SK-N-SH (cell line): Measurements from ENCODE around the gene ANKRD11. TPM values are rescaled to one million over a fixed set of nuclear protein-coding genes. Genes with fewer than 3 reads are reported as not detected.

Experiments
- CTCF ChIA-PET: fragments of 300-600, 350-600 bp; formaldehyde crosslinking; extraction: SDS; loops from one replicate; lab custom pipeline; 2021; lab: Yijun Ruan, JAX
- POLR2A ChIA-PET: fragments of 350-600 bp; sonication (Branson Sonifier 250); formaldehyde crosslinking; extraction: SDS; loops from one replicate; lab custom pipeline; 2020; ENCODE audit warnings: antibody characterized with exemption, inconsistent platforms; lab: Yijun Ruan, JAX
- DNase-seq: peaks from one replicate; pipeline ENCODE4 v3.0.0; 2012
- H2AFZ ChIP-seq: fragments of 200-600 bp; sonication (generic); 2 replicates; pipeline ENCODE4 v1.8.1; 2016; ENCODE audit warnings: antibody characterized with exemption, mild to moderate bottlenecking, low read depth
- H3F3A ChIP-seq: fragments of 200-600 bp; sonication (generic); replicated peaks from 2 replicates; pipeline ENCODE3; 2016; ENCODE audit warnings: antibody characterized with exemption, mild to moderate bottlenecking; ENCODE audit not compliant: insufficient read depth
- H3K27ac ChIP-seq, 2 experiments: fragments of 200-500 bp in 1 of 2; fragments of 200-600 bp in 1 of 2; sonication (Bioruptor generic) in 1 of 2; sonication (generic), shearing (Covaris generic) in 1 of 2; 2 replicates each; pipeline versions ENCODE4 v1.5.1 to v1.6.1; 2014 to 2016; ENCODE audit warnings: low read depth in 2 of 2, inconsistent platforms in 1 of 2, low read length in 1 of 2, mild to moderate bottlenecking in 1 of 2, mixed read lengths in 1 of 2
- H3K27me3 ChIP-seq: fragments of 200-600 bp; sonication (generic), shearing (Covaris generic); 2 replicates; pipeline ENCODE4 v1.6.1; 2016; ENCODE audit warnings: mixed run types; ENCODE audit not compliant: insufficient read depth
- H3K36me3 ChIP-seq, 2 experiments: fragments of 200-500 bp in 1 of 2; fragments of 200-600 bp in 1 of 2; sonication (Bioruptor generic) in 1 of 2; sonication (generic) in 1 of 2; replicated peaks in 1 of 2; 2 replicates each; pipeline versions ENCODE3 to v1.5.1; 2014 to 2016; ENCODE audit warnings: low read length in 1 of 2, mild to moderate bottlenecking in 1 of 2; ENCODE audit not compliant: insufficient read depth in 2 of 2, control insufficient read depth in 1 of 2
- H3K4me1 ChIP-seq, 2 experiments: fragments of 200-500 bp in 1 of 2; fragments of 200-600 bp in 1 of 2; sonication (Bioruptor generic) in 1 of 2; sonication (generic), shearing (Covaris generic) in 1 of 2; 2 replicates each; pipeline versions ENCODE4 v1.5.1 to v1.6.1; 2014 to 2016; ENCODE audit warnings: low read depth in 1 of 2, low read length in 1 of 2, mixed run types in 1 of 2; ENCODE audit not compliant: insufficient read depth in 2 of 2, control insufficient read depth in 1 of 2
- H3K4me2 ChIP-seq: fragments of 200-600 bp; sonication (generic), shearing (Covaris generic); 2 replicates; pipeline ENCODE4 v1.6.1; 2017; ENCODE audit warnings: mixed run types
- H3K4me3 ChIP-seq, 2 experiments: fragments of 200-500 bp in 1 of 2; fragments of 200-600 bp in 1 of 2; sonication (Bioruptor generic) in 1 of 2; sonication (generic), shearing (Covaris generic) in 1 of 2; 2 replicates each; pipeline versions ENCODE4 v1.5.1 to v1.8.1; 2014 to 2016; ENCODE audit warnings: low read depth in 2 of 2, inconsistent platforms in 1 of 2, low read length in 1 of 2, mild to moderate bottlenecking in 1 of 2, mixed read lengths in 1 of 2, moderate library complexity in 1 of 2
- H3K79me2 ChIP-seq: fragments of 200-600 bp; sonication (generic); 2 replicates; pipeline ENCODE4 v1.8.1; 2017; ENCODE audit warnings: mild to moderate bottlenecking; ENCODE audit not compliant: insufficient read depth
- H3K9ac ChIP-seq: fragments of 200-600 bp; sonication (generic); 2 replicates; pipeline ENCODE4 v1.6.1; 2017; ENCODE audit warnings: mixed run types
- H3K9me2 ChIP-seq: fragments of 200-600 bp; sonication (generic); 2 replicates; pipeline ENCODE4 v1.6.1; 2017; ENCODE audit warnings: mixed run types
- H3K9me3 ChIP-seq: fragments of 200-600 bp; sonication (generic); 2 replicates; pipeline ENCODE4 v1.6.1; 2017; ENCODE audit warnings: mixed run types, mild to moderate bottlenecking, moderate library complexity
- H4K20me1 ChIP-seq: fragments of 200-600 bp; sonication (generic); 2 replicates; pipeline ENCODE4 v1.6.1; 2017; ENCODE audit warnings: mild to moderate bottlenecking, mixed run types; ENCODE audit not compliant: insufficient read depth
- CHD2 ChIP-seq: fragments of 150-350 bp; IDR thresholded peaks from 2 replicates; pipeline ENCODE4 v1.6.1; 2018; ENCODE audit warnings: low read length; ENCODE audit not compliant: partially characterized antibody
- ELF1 ChIP-seq: IDR thresholded peaks from 2 replicates; pipeline ENCODE4 v1.4.0; 2012
- FOSL2 ChIP-seq: IDR thresholded peaks from 2 replicates; pipeline ENCODE4 v1.4.0; 2012; ENCODE audit warnings: low read depth, mild to moderate bottlenecking, moderate library complexity, borderline replicate concordance
- FOXJ3 ChIP-seq: sonication (generic); formaldehyde crosslinking; IDR thresholded peaks from 2 replicates; pipeline ENCODE4 v1.5.1; 2020; ENCODE audit warnings: mild to moderate bottlenecking, missing genetic modification reagents
- FOXM1 ChIP-seq: IDR thresholded peaks from 2 replicates; pipeline ENCODE4 v1.4.0; 2012; ENCODE audit warnings: low read depth, mild to moderate bottlenecking
- GATA2 ChIP-seq: sonication (generic); formaldehyde crosslinking; IDR thresholded peaks from 2 replicates; pipeline ENCODE4 v1.5.0; 2020; ENCODE audit warnings: mild to moderate bottlenecking, missing genetic modification reagents
- JUND ChIP-seq: IDR thresholded peaks from 2 replicates; pipeline ENCODE4 v1.4.0; 2012
- MEF2A ChIP-seq: IDR thresholded peaks from 2 replicates; pipeline ENCODE4 v1.4.0; 2012; ENCODE audit warnings: low read depth, borderline replicate concordance
- NFIC ChIP-seq: IDR thresholded peaks from 2 replicates; pipeline ENCODE4 v1.4.0; 2012; ENCODE audit warnings: borderline replicate concordance
- RAD21 ChIP-seq: IDR thresholded peaks from 2 replicates; pipeline ENCODE4 v1.6.1; 2012; ENCODE audit warnings: mild to moderate bottlenecking, low read length
- RCOR1 ChIP-seq: fragments of 150-350 bp; IDR thresholded peaks from 2 replicates; pipeline ENCODE4 v1.6.1; 2017; ENCODE audit warnings: antibody characterized with exemption, low read length
- RFX5 ChIP-seq: IDR thresholded peaks from 2 replicates; pipeline ENCODE4 v1.6.1; 2012; ENCODE audit warnings: mild to moderate bottlenecking, improper control_type of control experiment, low read length
- RXRA ChIP-seq: IDR thresholded peaks from 2 replicates; pipeline ENCODE4 v1.4.0; 2012; ENCODE audit warnings: low read depth, mild to moderate bottlenecking, borderline replicate concordance
- SIN3A ChIP-seq: IDR thresholded peaks from 2 replicates; pipeline ENCODE4 v1.6.1; 2012; ENCODE audit warnings: low read depth, mild to moderate bottlenecking, low read length, moderate library complexity, borderline replicate concordance
- SMC3 ChIP-seq: IDR thresholded peaks from 2 replicates; pipeline ENCODE4 v1.6.1; 2012; ENCODE audit warnings: low read depth, low read length, improper control_type of control experiment
- TEAD4 ChIP-seq: IDR thresholded peaks from 2 replicates; pipeline ENCODE4 v1.4.0; 2012; ENCODE audit warnings: mild to moderate bottlenecking, borderline replicate concordance; ENCODE audit not compliant: insufficient read depth
- WGBS: methylation state at CpG from one replicate; pipeline ENCODE4 v1.1.6; 2017; ENCODE audit warnings: low lambda C conversion rate; 5-methylcytosine and 5-hydroxymethylcytosine counted together
- polyA plus RNA-seq, 3 experiments: library from polyadenylated mRNA; depleted of rRNA; stranded (reverse); fragments of >200 nt; gene quantifications; 2 replicates each; pipeline ENCODE4 v1.2.3, GENCODE V29; 2012
- TF ChIP-seq, protein P1 (sequence below): IDR thresholded peaks from 2 replicates; pipeline ENCODE4 v1.6.1; 2012; ENCODE audit warnings: mild to moderate bottlenecking, low read depth, low read length, moderate library complexity
- TF ChIP-seq, protein P2 (sequence below): IDR thresholded peaks from 2 replicates; pipeline ENCODE4 v1.4.0; 2012; ENCODE audit warnings: low read depth, borderline replicate concordance
- TF ChIP-seq, protein P3 (sequence below): IDR thresholded peaks from 2 replicates; pipeline ENCODE4 v1.4.0; 2012; ENCODE audit warnings: low read depth, borderline replicate concordance
- TF ChIP-seq, protein P4 (sequence below): fragments of 150-350 bp; IDR thresholded peaks from 2 replicates; pipeline ENCODE4 v1.6.1; 2017; ENCODE audit warnings: antibody characterized with exemption, low read length, low read depth, borderline replicate concordance

The ANKRD11 gene
- polyA plus RNA-seq, 1 of the 3 experiments (the other 2 are of a cell fraction): 50.2 TPM

DNA sequence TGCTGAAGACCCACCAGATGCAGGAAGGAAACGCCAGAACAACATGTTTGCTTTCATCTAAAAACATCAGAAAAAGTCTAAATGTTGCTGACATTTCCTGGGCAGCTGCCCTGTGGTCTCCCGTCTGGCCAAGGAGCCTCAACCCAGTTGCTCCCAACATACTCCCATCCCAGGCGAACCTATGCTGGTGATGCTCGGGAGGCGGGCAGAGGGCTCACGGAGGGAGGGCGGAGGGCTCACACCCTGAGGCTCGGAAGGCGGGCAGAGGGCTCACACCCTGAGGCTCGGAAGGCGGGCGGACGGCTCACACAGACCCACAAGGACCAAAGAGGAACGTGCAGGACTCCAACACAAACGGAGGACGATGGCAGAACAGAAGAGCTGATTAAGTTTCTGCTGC is 135.4 kb downstream of the ANKRD11 start:
- Histone ChIP-seq H3K79me2 (peaks cover 100% of the 10 kb centered on the region), H3K9me3 (no peaks in the 10 kb centered on the region), H3K4me1 (peaks cover 0 to 32% of the 10 kb centered on the region in 2 experiments; a peak in 2 of 4 replicates), H3F3A (peaks cover 3% of the 10 kb centered on the region), H3K27ac (no peak overlapping the region), H3K27me3 (no peaks in the 10 kb centered on the region), H3K4me3 (no peak overlapping the region), H3K9me2 (no peaks in the 10 kb centered on the region), H2AFZ (no peak overlapping the region), H3K9ac (no peak overlapping the region), H4K20me1 (peaks cover 100% of the 10 kb centered on the region), H3K4me2 (no peak overlapping the region), H3K36me3 (peaks cover 3 to 6% of the 10 kb centered on the region in 2 experiments)
- ChIA-PET POLR2A (no interaction called here), CTCF (interaction anchor here (1.3 kb wide), 1 partner anchor 154 kb away, joined by 3 read pairs; no protein-coding TSS in a partner anchor)
- 96% methylated on average over 11 of the region's 16 CpGs for WGBS
- no peak for DNase-seq
- TF ChIP-seq SMC3 (no peak), RCOR1 (no peak), MEF2A (no peak), TEAD4 (no peak), SIN3A (no peak), FOXJ3 (no peak), FOXM1 (no peak), RFX5 (no peak), RAD21 (no peak), CHD2 (no peak), JUND (no peak), NFIC (no peak), FOSL2 (no peak), GATA2 (CRISPR knock-in tag) (no peak), RXRA (no peak), ELF1 (no peak)
- TF ChIP-seq, protein P1, sequence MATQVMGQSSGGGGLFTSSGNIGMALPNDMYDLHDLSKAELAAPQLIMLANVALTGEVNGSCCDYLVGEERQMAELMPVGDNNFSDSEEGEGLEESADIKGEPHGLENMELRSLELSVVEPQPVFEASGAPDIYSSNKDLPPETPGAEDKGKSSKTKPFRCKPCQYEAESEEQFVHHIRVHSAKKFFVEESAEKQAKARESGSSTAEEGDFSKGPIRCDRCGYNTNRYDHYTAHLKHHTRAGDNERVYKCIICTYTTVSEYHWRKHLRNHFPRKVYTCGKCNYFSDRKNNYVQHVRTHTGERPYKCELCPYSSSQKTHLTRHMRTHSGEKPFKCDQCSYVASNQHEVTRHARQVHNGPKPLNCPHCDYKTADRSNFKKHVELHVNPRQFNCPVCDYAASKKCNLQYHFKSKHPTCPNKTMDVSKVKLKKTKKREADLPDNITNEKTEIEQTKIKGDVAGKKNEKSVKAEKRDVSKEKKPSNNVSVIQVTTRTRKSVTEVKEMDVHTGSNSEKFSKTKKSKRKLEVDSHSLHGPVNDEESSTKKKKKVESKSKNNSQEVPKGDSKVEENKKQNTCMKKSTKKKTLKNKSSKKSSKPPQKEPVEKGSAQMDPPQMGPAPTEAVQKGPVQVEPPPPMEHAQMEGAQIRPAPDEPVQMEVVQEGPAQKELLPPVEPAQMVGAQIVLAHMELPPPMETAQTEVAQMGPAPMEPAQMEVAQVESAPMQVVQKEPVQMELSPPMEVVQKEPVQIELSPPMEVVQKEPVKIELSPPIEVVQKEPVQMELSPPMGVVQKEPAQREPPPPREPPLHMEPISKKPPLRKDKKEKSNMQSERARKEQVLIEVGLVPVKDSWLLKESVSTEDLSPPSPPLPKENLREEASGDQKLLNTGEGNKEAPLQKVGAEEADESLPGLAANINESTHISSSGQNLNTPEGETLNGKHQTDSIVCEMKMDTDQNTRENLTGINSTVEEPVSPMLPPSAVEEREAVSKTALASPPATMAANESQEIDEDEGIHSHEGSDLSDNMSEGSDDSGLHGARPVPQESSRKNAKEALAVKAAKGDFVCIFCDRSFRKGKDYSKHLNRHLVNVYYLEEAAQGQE: no peak
- TF ChIP-seq, protein P2, sequence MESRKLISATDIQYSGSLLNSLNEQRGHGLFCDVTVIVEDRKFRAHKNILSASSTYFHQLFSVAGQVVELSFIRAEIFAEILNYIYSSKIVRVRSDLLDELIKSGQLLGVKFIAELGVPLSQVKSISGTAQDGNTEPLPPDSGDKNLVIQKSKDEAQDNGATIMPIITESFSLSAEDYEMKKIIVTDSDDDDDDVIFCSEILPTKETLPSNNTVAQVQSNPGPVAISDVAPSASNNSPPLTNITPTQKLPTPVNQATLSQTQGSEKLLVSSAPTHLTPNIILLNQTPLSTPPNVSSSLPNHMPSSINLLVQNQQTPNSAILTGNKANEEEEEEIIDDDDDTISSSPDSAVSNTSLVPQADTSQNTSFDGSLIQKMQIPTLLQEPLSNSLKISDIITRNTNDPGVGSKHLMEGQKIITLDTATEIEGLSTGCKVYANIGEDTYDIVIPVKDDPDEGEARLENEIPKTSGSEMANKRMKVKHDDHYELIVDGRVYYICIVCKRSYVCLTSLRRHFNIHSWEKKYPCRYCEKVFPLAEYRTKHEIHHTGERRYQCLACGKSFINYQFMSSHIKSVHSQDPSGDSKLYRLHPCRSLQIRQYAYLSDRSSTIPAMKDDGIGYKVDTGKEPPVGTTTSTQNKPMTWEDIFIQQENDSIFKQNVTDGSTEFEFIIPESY: no peak
- TF ChIP-seq, protein P3, sequence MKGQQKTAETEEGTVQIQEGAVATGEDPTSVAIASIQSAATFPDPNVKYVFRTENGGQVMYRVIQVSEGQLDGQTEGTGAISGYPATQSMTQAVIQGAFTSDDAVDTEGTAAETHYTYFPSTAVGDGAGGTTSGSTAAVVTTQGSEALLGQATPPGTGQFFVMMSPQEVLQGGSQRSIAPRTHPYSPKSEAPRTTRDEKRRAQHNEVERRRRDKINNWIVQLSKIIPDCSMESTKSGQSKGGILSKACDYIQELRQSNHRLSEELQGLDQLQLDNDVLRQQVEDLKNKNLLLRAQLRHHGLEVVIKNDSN: no peak
- TF ChIP-seq, protein P4, sequence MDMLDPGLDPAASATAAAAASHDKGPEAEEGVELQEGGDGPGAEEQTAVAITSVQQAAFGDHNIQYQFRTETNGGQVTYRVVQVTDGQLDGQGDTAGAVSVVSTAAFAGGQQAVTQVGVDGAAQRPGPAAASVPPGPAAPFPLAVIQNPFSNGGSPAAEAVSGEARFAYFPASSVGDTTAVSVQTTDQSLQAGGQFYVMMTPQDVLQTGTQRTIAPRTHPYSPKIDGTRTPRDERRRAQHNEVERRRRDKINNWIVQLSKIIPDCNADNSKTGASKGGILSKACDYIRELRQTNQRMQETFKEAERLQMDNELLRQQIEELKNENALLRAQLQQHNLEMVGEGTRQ: no peak
